Endothelial cell of umbilical vein (primary cell): Measurements from ENCODE around the gene TMEM164. TPM values are rescaled to one million over a fixed set of nuclear protein-coding genes. Genes with fewer than 3 reads are reported as not detected.

Source experiments
- BruUV-seq: library from RNA; stranded (reverse); fragments of 400-500 nt; replicated peaks from 2 replicates; lab custom pipeline; 2021; lab: Mats Ljungman, UMichigan
- CTCF ChIA-PET: fragments of 300-600, 350-600 bp; sonication (Branson Sonifier 250); formaldehyde crosslinking; loops from one replicate; lab custom pipeline; 2021; ENCODE audit warnings: antibody characterized with exemption, inconsistent platforms; lab: Charles Lee
- POLR2A ChIA-PET: fragments of 300-600, 350-600 bp; sonication (Branson Sonifier 250); formaldehyde crosslinking; loops from one replicate; lab custom pipeline; 2021; ENCODE audit warnings: antibody characterized with exemption, inconsistent platforms; lab: Charles Lee
- DNase-seq: peaks from one replicate; pipeline ENCODE4 v3.0.0-alpha.2; 2011; ENCODE audit warnings: low read depth, low spot score
- FAIRE-seq: peaks from 2 replicates; lab custom pipeline; 2011; peaks lifted over from hg19 to GRCh38; lab: Jason Lieb, UNC
- H2AFZ ChIP-seq: 2 replicates; pipeline ENCODE4 v1.6.0; 2012; ENCODE audit warnings: low read depth, low read length, control low read depth, inconsistent platforms
- H3K27ac ChIP-seq: 2 replicates; pipeline ENCODE4 v1.5.1; 2011; ENCODE audit warnings: low read depth, mild to moderate bottlenecking, control low read depth, low read length, moderate library complexity; ENCODE audit not compliant: insufficient read depth
- H3K27me3 ChIP-seq, 2 experiments: 2 replicates each; pipeline versions ENCODE4 v1.6.0 to v1.6.1; 2011; ENCODE audit warnings: low read length in 2 of 2, mixed read lengths in 1 of 2; ENCODE audit not compliant: control insufficient read depth in 2 of 2, insufficient read depth in 2 of 2
- H3K36me3 ChIP-seq, 2 experiments: 2 replicates in 1 of 2; 3 replicates in 1 of 2; pipeline ENCODE4 v1.5.1; 2011; ENCODE audit warnings: low read length in 2 of 2, mild to moderate bottlenecking in 1 of 2, moderate library complexity in 1 of 2; ENCODE audit not compliant: control insufficient read depth in 2 of 2, insufficient read depth in 2 of 2; ENCODE audit errors: extremely low read depth in 1 of 2
- H3K4me1 ChIP-seq: 3 replicates; pipeline ENCODE4 v1.5.1; 2011; ENCODE audit warnings: mild to moderate bottlenecking, low read length; ENCODE audit not compliant: control insufficient read depth, insufficient read depth; ENCODE audit errors: extremely low read depth
- H3K4me2 ChIP-seq: 2 replicates; pipeline ENCODE4 v1.6.1; 2011; ENCODE audit warnings: low read length, control low read depth, mixed read lengths; ENCODE audit not compliant: insufficient read depth
- H3K4me3 ChIP-seq, 3 experiments: fragments of 200-600 bp in 1 of 3; sonication (generic), shearing (Covaris generic) in 1 of 3; replicated peaks in 1 of 3; 2 replicates each; pipeline ENCODE4 v1.5.1; 2011 to 2016; ENCODE audit warnings: control low read depth in 3 of 3, low read length in 3 of 3, mild to moderate bottlenecking in 2 of 3, inconsistent platforms in 1 of 3, low read depth in 1 of 3, moderate library complexity in 1 of 3; ENCODE audit not compliant: insufficient read depth in 1 of 3
- H3K79me2 ChIP-seq: 2 replicates; pipeline ENCODE4 v1.6.0; 2012; ENCODE audit warnings: low read length, inconsistent platforms; ENCODE audit not compliant: control insufficient read depth, insufficient read depth
- H3K9ac ChIP-seq: replicated peaks from 2 replicates; pipeline ENCODE3; 2011; ENCODE audit warnings: low read length, control low read depth; ENCODE audit not compliant: insufficient read depth; ENCODE audit errors: extremely low read depth
- H3K9me1 ChIP-seq: replicated peaks from 3 replicates; pipeline ENCODE4 v1.6.0; 2011; ENCODE audit warnings: mild to moderate bottlenecking, low read length; ENCODE audit not compliant: control insufficient read depth, insufficient read depth; ENCODE audit errors: extremely low read depth
- H3K9me3 ChIP-seq: replicated peaks from 2 replicates; pipeline ENCODE4 v1.5.1; 2012; ENCODE audit warnings: low read length, inconsistent platforms; ENCODE audit not compliant: control insufficient read depth, insufficient read depth
- H4K20me1 ChIP-seq: replicated peaks from 2 replicates; pipeline ENCODE3; 2011; ENCODE audit warnings: mild to moderate bottlenecking, low read length; ENCODE audit not compliant: control insufficient read depth, insufficient read depth; ENCODE audit errors: extremely low read depth
- CTCF ChIP-seq, 2 donors: IDR thresholded peaks; 1 replicate in 1 of 2; 2 replicates in 1 of 2; pipeline ENCODE4 v1.5.1; 2011; ENCODE audit warnings: low read length in 2 of 2, mild to moderate bottlenecking in 2 of 2, moderate library complexity in 2 of 2, control low read depth in 1 of 2, inconsistent platforms in 1 of 2, low read depth in 1 of 2; ENCODE audit not compliant: insufficient read depth in 1 of 2; ENCODE audit errors: extremely low read depth in 1 of 2
- EZH2 ChIP-seq: IDR thresholded peaks from 2 replicates; pipeline ENCODE4 v1.6.1; 2012; ENCODE audit warnings: borderline replicate concordance, low read depth, mild to moderate bottlenecking, moderate library complexity, low read length, inconsistent platforms; ENCODE audit not compliant: severe bottlenecking
- FOS ChIP-seq: IDR thresholded peaks from 2 replicates; pipeline ENCODE4 v1.6.1; 2011; ENCODE audit warnings: mild to moderate bottlenecking, low read length, moderate library complexity, borderline replicate concordance; ENCODE audit not compliant: insufficient read depth
- GATA2 ChIP-seq: IDR thresholded peaks from 2 replicates; pipeline ENCODE4 v1.7.0; 2011; ENCODE audit warnings: low read depth, mild to moderate bottlenecking, moderate library complexity, mixed read lengths, low read length; ENCODE audit not compliant: insufficient read length, insufficient read depth
- JUN ChIP-seq: IDR thresholded peaks from 2 replicates; pipeline ENCODE4 v1.6.1; 2011; ENCODE audit warnings: borderline replicate concordance, low read depth; ENCODE audit not compliant: insufficient read length, insufficient read depth
- MAX ChIP-seq: IDR thresholded peaks from 2 replicates; pipeline ENCODE4 v1.6.1; 2011; ENCODE audit not compliant: insufficient read depth, insufficient read length
- MYC ChIP-seq: IDR thresholded peaks from one replicate; pipeline ENCODE4 v1.6.1; 2011; ENCODE audit warnings: mild to moderate bottlenecking, low read depth, low read length
- POLR2A ChIP-seq: IDR thresholded peaks from 2 replicates; pipeline ENCODE4 v1.6.1; 2012; ENCODE audit warnings: low read depth, mild to moderate bottlenecking, control low read depth, low read length
- POLR2AphosphoS5 ChIP-seq: IDR thresholded peaks from 2 replicates; pipeline ENCODE4 v1.6.1; 2012; ENCODE audit warnings: low read depth, mild to moderate bottlenecking, control low read depth, low read length, moderate library complexity; ENCODE audit not compliant: insufficient read depth
- dilution Hi-C: fragments of 300-500 bp; cut with MboI; formaldehyde crosslinking; loops from one replicate; pipeline ENCODE4 v1.15.0; 2019; ENCODE audit warnings: low sequenced_read_pairs; ENCODE audit not compliant: extremely low pct_ligation_motif_present
- intact Hi-C: fragments of 100-400 bp; cut with micrococcal nuclease; formaldehyde crosslinking; loops from one replicate; pipeline ENCODE4 v1.10.0; 2022
- polyA plus RNA-seq, 4 experiments: library from polyadenylated mRNA; depleted of rRNA in 3 of 4; stranded (reverse) in 3 of 4; unstranded in 1 of 4; fragments of >200 nt; gene quantifications; 2 replicates each; pipeline versions ENCODE4 v1.2.1 to v1.2.3, GENCODE V29; 2011 to 2012; ENCODE audit warnings: missing spikeins in 1 of 4
- total RNA-seq: library from RNA; stranded (reverse); gene quantifications from 2 replicates; pipeline ENCODE4 v1.2.3, GENCODE V29; 2021

The TMEM164 gene
- total and polyA plus RNA-seq, 2 donors (not counting 3 experiments of a cell fraction or from before 2014, with no cell fraction given): 12.8 to 22.2 TPM

- DNase-seq (no peak), FAIRE-seq (no peak)
- no peak for TF ChIP-seq FOS
- TF ChIP-seq JUN: no peak
- no peak for TF ChIP-seq POLR2A
- TF ChIP-seq EZH2: no peak
- TF ChIP-seq POLR2AphosphoS5: no peak
- TF ChIP-seq CTCF (IDR thresholded peaks at IDR 0.05; ENCODE audit: extremely low read depth in 1 of 2, insufficient read depth in 1 of 2, low read depth in 1 of 2, low read length in 2 of 2): no peak
- no peak for TF ChIP-seq GATA2
- TF ChIP-seq MYC: no peak
- TF ChIP-seq MAX: no peak
- Histone ChIP-seq H2AFZ (no peak overlapping the region), H3K4me3 (no peak overlapping the region), H3K4me2 (no peak overlapping the region), H4K20me1 (no peaks in the 10 kb centered on the region), H3K4me1 (no peaks in the 10 kb centered on the region), H3K9me3 (no peaks in the 10 kb centered on the region), H3K36me3 (no peaks in the 10 kb centered on the region), H3K79me2 (no peaks in the 10 kb centered on the region), H3K27me3 (no peaks in the 10 kb centered on the region), H3K9ac (no peak overlapping the region), H3K27ac (no peak overlapping the region), H3K9me1 (no peaks in the 10 kb centered on the region)
- POLR2A ChIA-PET: no interaction called here
- dilution Hi-C loops (no loop called here), intact Hi-C loops (no loop called here)
- BruUV-seq: no TSS peak
- CTCF ChIA-PET: no interaction called here
Measured at GRCh38 chrX:109966246-109966645, 36.7 kb upstream of the TMEM164 start.
